Activated CD8-positive, alpha-beta T cell treated with anti-CD3 and anti-CD28 coated beads, Interleukin-2, amount 10 ng/mL, durations not matched to agents 7 days and 5 days (primary cell): ENCODE measurements around the gene SLC50A1. TPM values are rescaled to one million over a fixed set of nuclear protein-coding genes. Genes with fewer than 3 reads are reported as not detected.

Source experiments
- ATAC-seq: fragments of 150-1000 bp; cut with Tn5 transposase; one replicate; pipeline ENCODE4 v1.10.0; 2021; ENCODE audit warnings: moderate library complexity
- CTCF ChIA-PET: fragments of 350-600 bp; sonication (Branson Sonifier 250); formaldehyde crosslinking; loops from one replicate; lab custom pipeline; 2021; ENCODE audit warnings: antibody characterized with exemption; lab: Charles Lee
- POLR2A ChIA-PET: fragments of 350-600 bp; sonication (Branson Sonifier 250); formaldehyde crosslinking; loops from one replicate; lab custom pipeline; 2021; ENCODE audit warnings: antibody characterized with exemption; lab: Charles Lee
- DNase-seq: peaks from one replicate; pipeline ENCODE4 v3.0.0-alpha.2; 2020
- H3K27ac Mint-ChIP-seq: one replicate; pipeline ENCODE4 v1.8.0; 2021; ENCODE audit warnings: mild to moderate bottlenecking, mixed read lengths
- H3K27me3 Mint-ChIP-seq: one replicate; pipeline ENCODE4 v1.8.0; 2021; ENCODE audit warnings: low read depth, mixed read lengths
- H3K36me3 Mint-ChIP-seq: one replicate; pipeline ENCODE4 v1.8.0; 2021; ENCODE audit warnings: low read depth, mixed read lengths
- H3K4me1 Mint-ChIP-seq: one replicate; pipeline ENCODE4 v1.8.0; 2021; ENCODE audit warnings: low read depth, mixed read lengths
- H3K4me3 Mint-ChIP-seq: one replicate; pipeline ENCODE4 v1.8.0; 2021; ENCODE audit warnings: mild to moderate bottlenecking, mixed read lengths
- H3K9me3 Mint-ChIP-seq: one replicate; pipeline ENCODE4 v1.8.0; 2022; ENCODE audit warnings: mixed read lengths; ENCODE audit not compliant: insufficient read depth
- total RNA-seq, 2 experiments: library from RNA; stranded (reverse); gene quantifications; one replicate each; pipeline ENCODE4 v1.2.3, GENCODE V29; 2021

Gene SLC50A1
- total RNA-seq, 2 experiments from 2014 or later: 37.5 to 38.9 TPM

DNA sequence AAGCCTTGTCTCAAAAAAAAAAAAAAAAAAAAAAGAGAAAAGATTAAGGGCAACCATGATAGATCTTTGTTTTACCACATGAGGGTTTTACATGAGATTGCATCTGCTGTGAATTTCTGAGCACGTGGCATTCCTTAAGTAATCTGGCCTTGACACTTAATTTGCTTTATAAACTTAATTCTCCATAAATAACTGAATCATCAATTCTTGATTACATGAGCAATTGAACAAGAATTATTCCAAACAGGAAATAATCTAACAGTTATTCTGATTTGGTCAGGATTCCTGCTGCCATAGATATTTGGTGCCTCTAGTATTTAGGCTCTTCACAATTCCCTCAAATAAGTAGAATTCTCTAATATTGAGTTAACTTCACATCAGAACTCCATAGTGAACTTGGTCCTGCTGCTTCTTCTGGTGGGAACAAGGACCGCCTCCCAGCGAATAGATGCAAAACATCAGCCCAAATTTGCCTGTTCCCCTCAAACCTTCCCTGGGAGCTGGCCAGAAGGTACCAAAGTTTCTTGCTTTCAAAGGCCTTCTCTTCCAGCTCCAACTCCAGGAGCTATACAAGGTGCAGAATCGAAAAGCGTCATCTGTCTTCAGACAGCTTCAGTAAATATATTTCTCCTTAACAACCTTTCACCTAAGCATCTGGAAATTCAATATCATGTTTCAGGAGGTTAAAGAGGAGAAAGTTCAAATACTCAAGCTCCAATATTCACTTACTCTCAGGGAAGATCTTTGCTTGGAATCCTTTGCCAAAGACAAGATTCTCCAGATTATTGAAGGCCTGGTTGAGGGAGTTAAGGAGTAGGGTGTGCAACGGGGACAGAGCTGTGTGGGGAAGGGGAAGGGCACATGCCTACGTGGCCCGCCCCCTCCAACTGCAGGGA is 36.4 kb downstream of the SLC50A1 start:
- H3K27me3 Mint-ChIP-seq: no peaks in the 10 kb centered on the region
- DNase-seq (no peak), ATAC-seq (peak; percentile 40)
- ChIA-PET POLR2A (interaction anchor here (0.6 to 7.0 kb wide), 10 partner anchors 9 to 391 kb away, joined by 3 to 68 read pairs (median 3); no protein-coding TSS in a partner anchor), CTCF (interaction anchor here (0.7 to 9.9 kb wide), 44 partner anchors 8 to 786 kb away, joined by 3 to 161 read pairs (median 4); partner anchors contain the start of genes EFNA1, EFNA4, SLC50A1 and THBS3)
- peaks cover 31% of the 10 kb centered on the region for H3K36me3 Mint-ChIP-seq
- peak overlapping the region; percentile 96 for H3K4me3 Mint-ChIP-seq
- no peaks in the 10 kb centered on the region for H3K9me3 Mint-ChIP-seq
- H3K27ac Mint-ChIP-seq: peak overlapping the region; percentile 98
- H3K4me1 Mint-ChIP-seq: peaks cover 57% of the 10 kb centered on the region

DNA sequence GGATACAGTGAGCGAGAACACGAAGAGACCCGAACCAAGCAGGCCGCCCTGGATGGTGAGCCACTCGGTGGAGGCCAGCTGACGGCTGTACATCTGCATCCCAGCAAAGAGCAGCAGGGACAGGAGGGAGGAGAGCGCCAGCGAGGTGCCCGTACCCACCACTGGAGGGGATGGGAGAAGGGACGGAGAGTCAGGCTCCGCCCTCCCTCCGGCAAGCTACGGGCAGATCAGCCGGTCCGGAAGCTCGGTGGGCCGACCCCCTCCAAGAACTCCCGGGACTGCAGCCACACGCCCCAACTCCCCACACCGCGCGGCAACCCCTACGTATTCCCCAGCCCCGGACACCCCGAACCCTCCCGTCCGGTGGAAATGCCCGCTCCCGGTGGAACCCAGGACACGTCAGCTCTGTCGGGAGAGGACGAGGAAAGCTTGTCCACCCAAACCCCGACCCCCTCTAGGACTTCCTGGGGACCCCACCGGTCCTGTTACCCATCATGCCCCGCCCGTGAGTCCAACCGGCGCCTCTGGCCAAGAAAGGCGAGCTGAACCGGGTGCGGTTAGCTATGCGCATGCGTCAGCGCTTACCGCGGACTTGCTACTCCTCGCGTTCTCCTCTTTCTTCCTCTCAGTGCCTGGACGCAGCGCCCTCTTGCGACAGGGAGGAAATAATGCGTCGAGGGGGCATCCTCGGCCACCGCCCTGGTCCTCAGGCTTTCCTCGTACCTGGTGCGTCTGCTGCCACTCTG is 37.3 kb downstream of the SLC50A1 start, which contains the start of gene KRTCAP2:
Gene KRTCAP2, minus strand, starts transcription at position 573 of the 746 bp plus-strand sequence. Its CDS starts 80 bp downstream, at position 493.
- Mint-ChIP-seq H3K4me3 (peak within 1 kb of the TSS; percentile 96), H3K27me3 (no peaks in the 10 kb centered on the region), H3K36me3 (peaks cover 36% of the 10 kb centered on the region), H3K27ac (peak within 1 kb of the TSS; percentile 98), H3K4me1 (peaks cover 52% of the 10 kb centered on the region), H3K9me3 (no peaks in the 10 kb centered on the region)
- ChIA-PET CTCF (interaction anchor here (0.6 to 9.9 kb wide), 67 partner anchors 8 to 787 kb away, joined by 3 to 161 read pairs (median 4); partner anchors contain the start of genes ADAM15, DPM3, EFNA1 and EFNA3), POLR2A (interaction anchor here (0.6 to 7.0 kb wide), 12 partner anchors 10 to 391 kb away, joined by 3 to 68 read pairs (median 3); partner anchors contain the start of gene RUSC1)
- DNase-seq: peak; percentile 97
- ATAC-seq: peak; percentile 84

DNA sequence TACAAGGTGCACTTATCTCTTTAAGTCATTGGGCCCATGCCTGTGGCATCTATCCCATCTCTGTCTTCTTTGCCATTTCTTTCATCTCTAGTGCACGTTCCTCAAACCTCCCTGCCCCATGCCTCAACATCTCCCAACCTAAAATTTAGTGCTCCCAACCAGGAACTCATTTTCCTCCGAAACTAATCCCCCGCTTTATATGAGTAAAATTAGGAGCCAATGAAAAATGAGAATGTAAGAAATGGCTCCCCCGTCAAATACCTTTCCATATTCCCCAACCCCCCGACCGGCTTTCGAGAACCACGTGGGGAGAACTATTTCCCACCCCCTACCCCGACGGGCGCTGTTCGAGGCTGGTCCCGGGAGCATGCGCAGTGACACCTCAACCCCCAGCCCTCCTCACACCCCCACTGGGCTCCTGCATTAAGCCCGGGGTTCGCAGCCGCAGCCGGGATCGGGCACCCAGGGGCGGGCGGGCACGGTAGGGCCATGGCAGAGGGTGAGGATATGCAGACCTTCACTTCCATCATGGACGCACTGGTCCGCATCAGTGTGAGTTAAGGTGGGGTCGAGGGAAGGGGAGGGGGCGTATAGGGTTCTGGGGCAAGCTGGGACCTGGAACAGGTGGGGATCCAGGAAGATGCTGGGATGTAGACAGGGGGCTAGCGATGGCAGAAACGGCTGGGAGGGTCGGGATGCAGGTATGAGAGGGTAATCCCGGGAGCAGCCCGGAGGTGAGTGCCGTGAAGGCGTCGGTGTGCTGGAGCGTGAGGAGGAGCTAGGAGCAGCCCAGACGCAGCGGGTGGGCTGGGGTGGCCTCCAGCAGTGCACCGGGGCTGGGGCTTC is 38.0 kb downstream of the SLC50A1 start, which contains the start of gene TRIM46:
Gene TRIM46, plus strand, starts transcription at position 372 of the 846 bp plus-strand sequence. Its CDS starts 118 bp downstream, at position 490.
- H3K27me3 Mint-ChIP-seq: no peaks in the 10 kb centered on the region
- CTCF ChIA-PET: interaction anchor here (0.7 to 9.9 kb wide), 53 partner anchors 9 to 788 kb away, joined by 3 to 161 read pairs (median 4); partner anchors contain the start of genes DPM3, EFNA1, EFNA3 and EFNA4
- POLR2A ChIA-PET: interaction anchor here (0.6 to 7.0 kb wide), 9 partner anchors 20 to 390 kb away, joined by 3 to 68 read pairs (median 4); partner anchors contain the start of genes MTX1 and RUSC1
- H3K9me3 Mint-ChIP-seq: no peaks in the 10 kb centered on the region
- H3K4me3 Mint-ChIP-seq: peak within 1 kb of the TSS; percentile 96
- peaks cover 39% of the 10 kb centered on the region for H3K36me3 Mint-ChIP-seq
- H3K27ac Mint-ChIP-seq: peak within 1 kb of the TSS; percentile 98
- DNase-seq: peak; percentile 82
- peaks cover 51% of the 10 kb centered on the region for H3K4me1 Mint-ChIP-seq
- ATAC-seq: peak; percentile 39

DNA sequence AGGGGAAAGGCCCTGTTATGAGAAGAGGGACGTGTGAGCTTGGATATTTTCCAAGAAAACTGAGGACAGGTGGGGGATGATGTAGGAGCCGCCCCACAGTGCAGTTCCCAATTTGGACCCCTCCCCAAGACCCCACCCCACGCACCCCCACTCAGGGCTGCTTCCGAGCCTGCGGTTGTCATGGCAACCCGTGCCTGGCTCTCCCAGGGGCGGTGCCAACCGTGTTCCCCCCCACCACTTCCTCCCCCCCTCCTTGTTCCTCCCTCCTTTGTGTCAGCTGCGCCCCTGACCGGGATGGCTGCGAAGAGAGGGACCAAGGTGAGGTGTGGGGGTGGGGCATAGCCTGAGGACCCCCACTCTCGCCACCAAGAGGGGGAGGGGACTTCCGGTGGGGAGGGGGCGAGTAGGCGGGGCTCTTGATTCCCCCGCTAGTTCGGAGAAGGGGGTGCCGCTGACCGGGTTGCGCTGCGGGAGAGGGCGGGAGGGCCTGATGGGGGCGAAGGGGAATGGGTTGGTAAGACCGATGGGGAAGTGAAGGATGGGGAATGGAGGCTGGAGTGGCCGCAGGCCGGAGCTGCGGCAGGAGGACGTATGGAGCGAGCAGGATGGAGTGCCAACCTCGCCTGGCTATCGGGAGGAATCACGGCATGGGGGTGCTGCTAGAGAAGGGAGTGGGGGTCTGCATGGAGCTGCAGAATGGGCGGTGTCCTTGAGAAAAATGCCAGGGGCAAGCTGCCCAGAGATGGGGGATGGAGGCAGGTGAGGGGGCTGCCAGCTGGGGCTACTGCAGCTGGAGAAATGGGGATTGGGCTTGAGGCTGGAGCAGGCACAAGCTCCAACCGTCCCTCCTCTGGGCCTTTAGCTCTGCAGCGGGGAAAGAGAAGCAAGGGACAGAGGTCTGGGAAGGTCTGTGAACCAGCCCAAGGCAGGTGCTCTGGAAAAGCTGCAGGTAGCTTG is 39.0 kb downstream of the SLC50A1 start:
- peak; percentile 74 for DNase-seq
- Mint-ChIP-seq H3K36me3 (peaks cover 41% of the 10 kb centered on the region), H3K9me3 (no peaks in the 10 kb centered on the region), H3K4me3 (peak overlapping the region; percentile 96), H3K27ac (peak overlapping the region; percentile 98), H3K27me3 (no peaks in the 10 kb centered on the region), H3K4me1 (peaks cover 51% of the 10 kb centered on the region)
- CTCF ChIA-PET: interaction anchor here (0.6 to 9.9 kb wide), 22 partner anchors 9 to 219 kb away, joined by 3 to 161 read pairs (median 5); partner anchors contain the start of genes ADAM15, MTX1, PBXIP1 and SLC50A1
- ATAC-seq: no peak
- POLR2A ChIA-PET: interaction anchor here (0.6 to 7.0 kb wide), 6 partner anchors 19 to 52 kb away, joined by 3 to 68 read pairs (median 4); partner anchors contain the start of genes MTX1 and THBS3

DNA sequence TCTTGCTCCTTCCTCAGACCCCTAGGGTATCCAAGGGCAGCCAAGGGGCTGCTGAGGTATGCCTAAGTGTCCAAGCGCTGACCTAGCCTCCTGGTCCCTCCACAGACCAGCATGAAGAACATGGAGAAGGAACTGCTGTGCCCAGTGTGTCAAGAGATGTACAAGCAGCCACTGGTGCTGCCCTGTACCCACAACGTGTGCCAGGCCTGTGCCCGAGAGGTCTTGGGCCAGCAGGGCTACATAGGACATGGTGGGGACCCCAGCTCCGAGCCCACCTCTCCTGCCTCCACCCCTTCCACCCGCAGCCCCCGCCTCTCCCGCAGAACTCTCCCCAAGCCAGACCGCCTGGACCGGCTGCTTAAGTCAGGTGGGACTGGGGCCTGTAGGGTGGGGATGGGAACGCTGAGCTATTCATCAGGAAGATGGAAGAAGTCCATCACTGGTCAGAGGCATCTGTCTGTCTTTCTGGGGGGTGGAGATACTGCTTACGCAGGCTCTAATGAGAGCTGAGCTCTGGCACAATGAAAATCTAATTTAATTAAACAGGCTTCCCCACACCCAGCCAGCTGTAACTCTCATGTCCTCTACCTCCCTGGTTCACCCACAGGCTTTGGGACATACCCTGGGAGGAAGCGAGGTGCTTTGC is 39.8 kb downstream of the SLC50A1 start:
- ChIA-PET POLR2A (interaction anchor here (0.6 to 7.0 kb wide), 4 partner anchors 18 to 90 kb away, joined by 3 to 68 read pairs (median 4); no protein-coding TSS in a partner anchor), CTCF (interaction anchor here (0.6 to 9.9 kb wide), 17 partner anchors 9 to 148 kb away, joined by 3 to 161 read pairs (median 5); partner anchors contain the start of genes ADAM15, MTX1, SLC50A1 and THBS3)
- peak overlapping the region; percentile 98 for H3K27ac Mint-ChIP-seq
- DNase-seq (no peak), ATAC-seq (no peak)
- peaks cover 51% of the 10 kb centered on the region for H3K4me1 Mint-ChIP-seq
- H3K9me3 Mint-ChIP-seq: no peaks in the 10 kb centered on the region
- H3K27me3 Mint-ChIP-seq: no peaks in the 10 kb centered on the region
- H3K4me3 Mint-ChIP-seq: peak overlapping the region; percentile 96
- H3K36me3 Mint-ChIP-seq: peaks cover 41% of the 10 kb centered on the region

DNA sequence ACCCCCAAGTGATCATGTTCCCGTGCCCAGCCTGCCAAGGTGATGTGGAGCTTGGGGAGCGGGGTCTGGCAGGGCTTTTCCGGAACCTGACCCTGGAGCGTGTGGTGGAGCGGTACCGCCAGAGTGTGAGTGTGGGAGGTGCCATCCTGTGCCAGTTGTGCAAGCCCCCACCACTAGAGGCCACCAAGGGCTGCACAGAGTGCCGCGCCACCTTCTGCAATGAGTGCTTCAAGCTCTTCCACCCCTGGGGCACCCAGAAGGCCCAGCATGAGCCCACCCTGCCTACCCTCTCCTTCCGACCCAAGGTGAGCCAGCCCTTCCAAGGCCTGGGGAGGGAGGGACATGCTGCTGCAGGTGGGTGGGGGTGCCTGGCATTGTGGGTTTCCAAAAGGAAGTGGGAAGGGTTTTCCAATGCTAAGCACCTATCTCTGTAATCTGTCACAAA is 40.3 kb downstream of the SLC50A1 start:
- Mint-ChIP-seq H3K9me3 (no peaks in the 10 kb centered on the region), H3K36me3 (peaks cover 40% of the 10 kb centered on the region), H3K27me3 (no peaks in the 10 kb centered on the region), H3K27ac (peak overlapping the region; percentile 43), H3K4me3 (peak overlapping the region; percentile 96), H3K4me1 (peaks cover 51% of the 10 kb centered on the region)
- ATAC-seq: no peak
- peak; percentile 48 for DNase-seq
- POLR2A ChIA-PET: interaction anchor here (0.6 to 7.0 kb wide), 3 partner anchors 17 to 91 kb away, joined by 3 to 68 read pairs (median 3); no protein-coding TSS in a partner anchor
- CTCF ChIA-PET: interaction anchor here (0.6 to 7.6 kb wide), 12 partner anchors 18 to 148 kb away, joined by 3 to 161 read pairs (median 7); partner anchors contain the start of genes ADAM15, MTX1, SLC50A1 and THBS3

DNA sequence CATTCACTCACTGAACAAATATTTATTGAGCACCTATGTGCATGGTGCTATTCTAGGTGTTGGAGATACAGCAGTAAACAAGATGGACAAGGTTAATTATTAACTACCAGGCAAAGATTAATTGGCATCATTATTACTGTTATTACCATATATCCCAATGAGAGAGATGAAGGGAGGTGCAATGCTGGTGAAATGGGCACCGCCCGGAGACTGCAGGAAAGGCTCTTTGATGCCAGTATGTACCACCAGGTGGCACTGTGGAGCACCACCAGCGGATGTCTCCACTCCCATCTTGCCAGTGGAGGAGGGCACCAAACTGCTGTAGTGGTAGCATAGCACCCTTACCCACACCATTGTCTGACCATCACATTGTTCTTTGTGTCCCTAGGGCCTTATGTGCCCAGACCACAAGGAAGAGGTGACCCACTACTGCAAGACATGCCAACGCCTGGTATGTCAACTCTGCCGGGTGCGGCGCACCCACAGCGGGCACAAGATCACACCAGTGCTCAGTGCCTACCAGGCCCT is 41.0 kb downstream of the SLC50A1 start:
- Mint-ChIP-seq H3K4me3 (peak overlapping the region; percentile 4), H3K4me1 (peaks cover 46% of the 10 kb centered on the region), H3K36me3 (peaks cover 44% of the 10 kb centered on the region), H3K27me3 (no peaks in the 10 kb centered on the region), H3K27ac (peak overlapping the region; percentile 33), H3K9me3 (no peaks in the 10 kb centered on the region)
- ATAC-seq (peak; percentile 38), DNase-seq (peak; percentile 92)
- ChIA-PET POLR2A (interaction anchor here (0.7 to 7.0 kb wide), 5 partner anchors 17 to 92 kb away, joined by 3 to 68 read pairs (median 4); partner anchors contain the start of gene MTX1), CTCF (interaction anchor here (0.8 to 7.6 kb wide), 12 partner anchors 17 to 81 kb away, joined by 3 to 161 read pairs (median 6); partner anchors contain the start of genes MTX1 and THBS3)

DNA sequence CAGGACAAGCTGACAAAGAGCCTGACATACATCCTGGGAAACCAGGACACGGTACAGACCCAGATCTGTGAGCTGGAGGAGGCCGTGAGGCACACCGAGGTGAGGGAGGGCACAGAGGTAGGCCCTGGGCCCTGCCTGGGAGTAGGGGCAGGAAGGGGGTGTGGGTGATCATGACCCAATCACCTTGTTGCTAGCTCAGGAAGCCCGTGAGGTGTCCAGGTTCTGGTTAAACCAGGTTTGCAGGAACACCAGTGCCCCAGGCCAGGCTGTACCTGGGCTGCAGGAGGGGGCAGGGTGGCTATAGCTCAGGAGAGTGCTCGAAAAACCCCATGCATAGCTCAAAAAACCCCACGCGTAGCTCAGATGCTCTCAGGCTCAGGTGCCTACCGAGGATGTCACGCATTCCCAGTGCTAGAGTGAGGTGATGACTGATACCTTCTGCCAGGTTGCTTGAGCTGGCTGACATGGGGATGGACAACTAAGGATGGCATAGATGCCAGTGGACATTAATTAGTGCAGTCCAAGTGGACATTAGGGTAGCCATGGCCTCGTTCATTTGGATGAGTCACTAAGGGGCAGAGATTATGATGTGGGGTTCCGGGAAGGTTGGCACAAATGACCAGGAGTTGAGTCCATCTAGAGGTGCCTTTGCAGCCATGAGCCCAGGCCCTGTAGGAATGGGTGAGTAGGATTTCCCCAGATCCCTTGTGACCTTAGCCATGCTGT is 41.7 kb downstream of the SLC50A1 start:
- ATAC-seq: no peak
- Mint-ChIP-seq H3K4me1 (peaks cover 40% of the 10 kb centered on the region), H3K9me3 (no peaks in the 10 kb centered on the region), H3K36me3 (peaks cover 45% of the 10 kb centered on the region), H3K27me3 (no peaks in the 10 kb centered on the region), H3K4me3 (no peak overlapping the region), H3K27ac (no peak overlapping the region)
- CTCF ChIA-PET: interaction anchor here (0.8 to 7.6 kb wide), 16 partner anchors 10 to 92 kb away, joined by 3 to 161 read pairs (median 4); partner anchors contain the start of genes MTX1 and THBS3
- POLR2A ChIA-PET: interaction anchor here (0.5 to 7.0 kb wide), 5 partner anchors 16 to 1046 kb away, joined by 3 to 68 read pairs (median 4); partner anchors contain the start of gene MTX1
- no peak for DNase-seq
